ENCODE data around the gene AGTRAP. TPM values are rescaled to one million over a fixed set of nuclear protein-coding genes. Genes with fewer than 3 reads are reported as not detected.

The AGTRAP gene
- total RNA-seq, 1 experiment from 2014 or later: 57.0 TPM

DNA sequence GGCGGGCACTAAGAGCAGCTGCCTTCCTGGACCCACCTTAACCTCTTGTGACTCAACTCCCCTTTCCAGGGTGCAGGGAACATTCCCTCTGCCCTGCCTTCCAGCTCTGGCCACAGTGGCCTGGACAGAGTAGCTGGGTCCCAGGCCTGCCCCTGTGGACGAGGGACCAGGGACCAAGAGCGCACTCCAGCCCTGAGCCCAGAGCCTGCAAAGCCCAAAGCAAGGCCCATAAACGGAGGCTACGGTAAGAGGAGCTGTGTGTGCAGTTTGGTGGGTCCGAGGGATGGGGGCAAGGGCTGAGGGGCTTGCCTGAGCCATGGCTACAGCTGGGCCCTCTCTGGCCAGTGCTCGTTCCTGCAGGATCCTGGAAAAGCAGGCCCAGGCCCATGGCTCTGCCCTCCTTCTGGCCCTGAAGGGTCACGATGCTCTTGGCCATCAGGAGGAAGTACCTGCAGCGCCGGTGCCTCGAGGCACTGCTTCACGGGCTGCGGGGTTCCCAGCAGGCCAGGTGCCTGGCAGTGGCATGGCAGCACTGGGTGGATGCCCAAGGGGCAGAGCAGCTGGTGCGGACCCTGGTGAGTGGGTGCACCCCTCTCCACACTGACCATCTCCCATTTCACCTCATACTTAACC, 52.0 kb downstream of the AGTRAP start:
- H3K27me3 ChIP-seq (ENCODE audit: control insufficient read depth, insufficient read depth, low read length): no peaks in the 10 kb centered on the region
- CTCF ChIA-PET: no interaction called here
- BruUV-seq (replicated peaks): no TSS peak
- peaks cover 13% of the 10 kb centered on the region for H3K4me1 ChIP-seq (ENCODE audit: control insufficient read depth, insufficient read depth, low read length)
- no peaks in the 10 kb centered on the region for H3K36me3 ChIP-seq (ENCODE audit: control insufficient read depth, insufficient read depth, low read length)
- POLR2A ChIA-PET: no interaction called here
- no peaks in the 10 kb centered on the region for H3K9me3 ChIP-seq (ENCODE audit: control insufficient read depth, insufficient read depth, low read depth, low read length)
- H3K4me3 ChIP-seq (ENCODE audit: low read depth in 2 of 2, low read length in 2 of 2): no peak overlapping the region
- intact Hi-C loops (cut with micrococcal nuclease; ENCODE audit: unreplicated experiment) (no loop called here), in situ Hi-C loops (cut with HindIII; ENCODE audit: low pct_unique_long_range_greater_than_20kb, low sequenced_read_pairs) (no loop called here)
- TF ChIP-seq SIN3A (IDR thresholded peaks at IDR 0.05; ENCODE audit: borderline replicate concordance, insufficient read depth, low read depth, low read length): no peak
- TF ChIP-seq, protein P1, sequence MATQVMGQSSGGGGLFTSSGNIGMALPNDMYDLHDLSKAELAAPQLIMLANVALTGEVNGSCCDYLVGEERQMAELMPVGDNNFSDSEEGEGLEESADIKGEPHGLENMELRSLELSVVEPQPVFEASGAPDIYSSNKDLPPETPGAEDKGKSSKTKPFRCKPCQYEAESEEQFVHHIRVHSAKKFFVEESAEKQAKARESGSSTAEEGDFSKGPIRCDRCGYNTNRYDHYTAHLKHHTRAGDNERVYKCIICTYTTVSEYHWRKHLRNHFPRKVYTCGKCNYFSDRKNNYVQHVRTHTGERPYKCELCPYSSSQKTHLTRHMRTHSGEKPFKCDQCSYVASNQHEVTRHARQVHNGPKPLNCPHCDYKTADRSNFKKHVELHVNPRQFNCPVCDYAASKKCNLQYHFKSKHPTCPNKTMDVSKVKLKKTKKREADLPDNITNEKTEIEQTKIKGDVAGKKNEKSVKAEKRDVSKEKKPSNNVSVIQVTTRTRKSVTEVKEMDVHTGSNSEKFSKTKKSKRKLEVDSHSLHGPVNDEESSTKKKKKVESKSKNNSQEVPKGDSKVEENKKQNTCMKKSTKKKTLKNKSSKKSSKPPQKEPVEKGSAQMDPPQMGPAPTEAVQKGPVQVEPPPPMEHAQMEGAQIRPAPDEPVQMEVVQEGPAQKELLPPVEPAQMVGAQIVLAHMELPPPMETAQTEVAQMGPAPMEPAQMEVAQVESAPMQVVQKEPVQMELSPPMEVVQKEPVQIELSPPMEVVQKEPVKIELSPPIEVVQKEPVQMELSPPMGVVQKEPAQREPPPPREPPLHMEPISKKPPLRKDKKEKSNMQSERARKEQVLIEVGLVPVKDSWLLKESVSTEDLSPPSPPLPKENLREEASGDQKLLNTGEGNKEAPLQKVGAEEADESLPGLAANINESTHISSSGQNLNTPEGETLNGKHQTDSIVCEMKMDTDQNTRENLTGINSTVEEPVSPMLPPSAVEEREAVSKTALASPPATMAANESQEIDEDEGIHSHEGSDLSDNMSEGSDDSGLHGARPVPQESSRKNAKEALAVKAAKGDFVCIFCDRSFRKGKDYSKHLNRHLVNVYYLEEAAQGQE (IDR thresholded peaks at IDR 0.05; ENCODE audit: insufficient read depth in 1 of 2, low read depth in 2 of 2, low read length in 1 of 2): no peak
- TF ChIP-seq, protein P2, sequence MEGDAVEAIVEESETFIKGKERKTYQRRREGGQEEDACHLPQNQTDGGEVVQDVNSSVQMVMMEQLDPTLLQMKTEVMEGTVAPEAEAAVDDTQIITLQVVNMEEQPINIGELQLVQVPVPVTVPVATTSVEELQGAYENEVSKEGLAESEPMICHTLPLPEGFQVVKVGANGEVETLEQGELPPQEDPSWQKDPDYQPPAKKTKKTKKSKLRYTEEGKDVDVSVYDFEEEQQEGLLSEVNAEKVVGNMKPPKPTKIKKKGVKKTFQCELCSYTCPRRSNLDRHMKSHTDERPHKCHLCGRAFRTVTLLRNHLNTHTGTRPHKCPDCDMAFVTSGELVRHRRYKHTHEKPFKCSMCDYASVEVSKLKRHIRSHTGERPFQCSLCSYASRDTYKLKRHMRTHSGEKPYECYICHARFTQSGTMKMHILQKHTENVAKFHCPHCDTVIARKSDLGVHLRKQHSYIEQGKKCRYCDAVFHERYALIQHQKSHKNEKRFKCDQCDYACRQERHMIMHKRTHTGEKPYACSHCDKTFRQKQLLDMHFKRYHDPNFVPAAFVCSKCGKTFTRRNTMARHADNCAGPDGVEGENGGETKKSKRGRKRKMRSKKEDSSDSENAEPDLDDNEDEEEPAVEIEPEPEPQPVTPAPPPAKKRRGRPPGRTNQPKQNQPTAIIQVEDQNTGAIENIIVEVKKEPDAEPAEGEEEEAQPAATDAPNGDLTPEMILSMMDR (IDR thresholded peaks at IDR 0.05): no peak
- no peak for TF ChIP-seq TCF7L2 (IDR thresholded peaks at IDR 0.05; ENCODE audit: low read depth, low read length)
- TF ChIP-seq POLR2AphosphoS5 (IDR thresholded peaks at IDR 0.05; ENCODE audit: low read depth, low read length): no peak
- ATAC-seq (peak; percentile 8; the same call in 1 of the 2 replicates), DNase-seq (ENCODE audit: low read depth, low spot score) (no peak)
- H3K27ac ChIP-seq (ENCODE audit: low read length): no peak overlapping the region

DNA sequence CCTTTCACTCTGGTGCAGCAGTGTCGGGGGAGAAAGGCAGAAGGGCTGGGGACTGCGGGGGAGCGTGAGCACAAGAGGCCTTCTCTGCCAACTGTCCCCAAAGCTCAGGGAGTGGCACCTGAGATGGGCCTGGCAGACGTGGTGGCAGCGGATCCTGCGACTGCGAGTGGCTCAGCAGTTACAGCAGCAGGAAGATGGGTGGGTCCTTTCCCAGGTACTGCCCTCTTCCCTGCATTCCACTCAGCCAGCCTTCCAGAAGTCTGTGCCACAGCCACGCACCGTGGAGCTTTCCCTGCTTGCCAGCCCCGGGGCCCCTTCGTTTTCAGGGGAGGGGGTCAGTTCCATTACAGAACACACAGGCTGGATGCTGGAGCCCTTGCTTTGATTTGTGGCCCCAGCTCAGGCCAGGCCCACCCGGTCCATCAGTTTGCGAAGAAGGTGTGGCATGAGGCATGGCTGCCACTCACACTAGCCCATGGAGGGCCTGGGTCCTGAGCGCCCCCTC, 52.7 kb downstream of the AGTRAP start:
- intact Hi-C loops (cut with micrococcal nuclease; ENCODE audit: unreplicated experiment) (no loop called here), in situ Hi-C loops (cut with HindIII; ENCODE audit: low pct_unique_long_range_greater_than_20kb, low sequenced_read_pairs) (no loop called here)
- ChIA-PET POLR2A (no interaction called here), CTCF (no interaction called here)
- no peak for DNase-seq (ENCODE audit: low read depth, low spot score)
- peaks cover 13% of the 10 kb centered on the region for H3K4me1 ChIP-seq (ENCODE audit: control insufficient read depth, insufficient read depth, low read length)
- no TSS peak for BruUV-seq (replicated peaks)
- H3K4me3 ChIP-seq (ENCODE audit: low read depth in 2 of 2, low read length in 2 of 2): no peak overlapping the region
- no peaks in the 10 kb centered on the region for H3K9me3 ChIP-seq (ENCODE audit: control insufficient read depth, insufficient read depth, low read depth, low read length)
- no peaks in the 10 kb centered on the region for H3K36me3 ChIP-seq (ENCODE audit: control insufficient read depth, insufficient read depth, low read length)
- ATAC-seq: no peak
- TF ChIP-seq, protein P2 (IDR thresholded peaks at IDR 0.05): no peak
- TF ChIP-seq SIN3A (IDR thresholded peaks at IDR 0.05; ENCODE audit: borderline replicate concordance, insufficient read depth, low read depth, low read length) (no peak), TCF7L2 (IDR thresholded peaks at IDR 0.05; ENCODE audit: low read depth, low read length) (no peak), POLR2AphosphoS5 (IDR thresholded peaks at IDR 0.05; ENCODE audit: low read depth, low read length) (no peak)
- TF ChIP-seq, protein P1 (IDR thresholded peaks at IDR 0.05; ENCODE audit: insufficient read depth in 1 of 2, low read depth in 2 of 2, low read length in 1 of 2): no peak
- no peak overlapping the region for H3K27ac ChIP-seq (ENCODE audit: low read length)
- no peaks in the 10 kb centered on the region for H3K27me3 ChIP-seq (ENCODE audit: control insufficient read depth, insufficient read depth, low read length)

Measured in Panc1 (cell line).